Transverse colon (tissue), 4 donors: ENCODE results near the gene RABGAP1L.

Experiments
- CTCF ChIP-seq, 5 experiments: fragments of 200-600 bp in 3 of 5; fragments of 450-650 bp in 2 of 5; sonication (generic) in 3 of 5; IDR thresholded peaks; 1 replicate in 2 of 5; 2 replicates in 3 of 5; pipeline ENCODE4 v1.5.1; 2016 to 2017; ENCODE audit warnings: antibody characterized with exemption in 5 of 5, inconsistent platforms in 3 of 5, mild to moderate bottlenecking in 2 of 5, moderate library complexity in 1 of 5
- POLR2A ChIP-seq: fragments of 450-650 bp; IDR thresholded peaks from one replicate; pipeline ENCODE4 v1.6.1; 2016; ENCODE audit warnings: antibody characterized with exemption, mild to moderate bottlenecking, moderate library complexity
- POLR2AphosphoS5 ChIP-seq, 3 donors: sonication (generic); formaldehyde crosslinking; IDR thresholded peaks; one replicate each; pipeline ENCODE4 v1.6.1; 2016; ENCODE audit warnings: antibody characterized with exemption in 3 of 3

- TF ChIP-seq POLR2A (no peak), POLR2AphosphoS5 (IDR thresholded peaks at IDR 0.05) (no peak), CTCF (IDR thresholded peaks at IDR 0.05) (no peak)
Measured at GRCh38 chr1:174167265-174167803, 8.0 kb downstream of the RABGAP1L start.
